ENCODE data around the gene TMA7B.
A peak's percentile ranks its signal among the peaks of the same experiment; 100 is the strongest.

The TMA7B gene

DNA sequence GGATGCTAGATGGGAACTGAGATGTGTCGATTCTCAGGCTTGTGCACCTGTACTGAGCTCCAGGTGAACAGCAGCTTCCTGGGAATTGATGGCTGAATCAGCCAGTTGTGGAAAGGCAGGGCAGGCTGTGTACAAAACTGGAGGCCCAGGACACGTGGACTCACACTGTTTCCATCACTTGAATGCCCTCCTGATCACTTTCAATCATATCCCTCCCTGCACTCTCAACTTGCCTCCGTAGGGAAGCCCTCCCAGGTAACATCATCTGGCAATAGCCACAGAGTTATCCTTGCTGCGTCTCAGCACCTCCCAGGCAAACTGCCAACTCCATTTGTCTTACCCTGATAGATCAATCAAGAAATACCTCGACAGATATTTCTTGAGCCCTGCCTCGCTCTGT is 44.6 kb downstream of the TMA7B start:
- DNase-seq: no peak

GRCh38 chr22:40006641-40007040 is 46.4 kb downstream of the TMA7B start:
- no peak for DNase-seq

- no peak for DNase-seq
Observed at GRCh38 chr22:40007853-40008710, 47.9 kb downstream of the TMA7B start.

GRCh38 chr22:40008726-40009291 is 48.6 kb downstream of the TMA7B start:
- no peak for DNase-seq

DNA sequence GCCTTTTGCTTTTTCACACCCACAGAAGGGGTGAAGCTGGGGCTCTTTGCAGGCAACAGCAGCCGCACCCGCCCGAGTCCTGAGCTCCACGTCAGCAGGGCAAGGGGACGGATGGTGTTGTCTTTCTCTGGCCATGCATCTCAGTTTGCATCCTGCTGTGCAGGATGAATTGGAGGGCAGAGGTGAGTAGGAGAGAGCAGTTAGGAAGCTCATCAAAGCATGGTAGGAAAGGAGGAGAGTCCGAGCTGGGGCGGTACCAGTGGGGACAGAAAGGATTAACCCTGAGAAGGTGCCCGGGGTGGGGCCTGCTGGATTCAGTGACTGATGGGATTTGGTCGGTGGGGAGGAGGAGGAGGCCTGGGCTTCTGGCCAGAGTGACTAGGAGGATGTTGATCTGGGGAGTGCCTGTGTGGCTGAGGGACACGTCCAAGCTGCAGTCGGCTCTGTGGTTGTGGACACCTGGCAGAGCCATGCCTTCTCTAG is 49.1 kb downstream of the TMA7B start:
- no peak for DNase-seq

DNA sequence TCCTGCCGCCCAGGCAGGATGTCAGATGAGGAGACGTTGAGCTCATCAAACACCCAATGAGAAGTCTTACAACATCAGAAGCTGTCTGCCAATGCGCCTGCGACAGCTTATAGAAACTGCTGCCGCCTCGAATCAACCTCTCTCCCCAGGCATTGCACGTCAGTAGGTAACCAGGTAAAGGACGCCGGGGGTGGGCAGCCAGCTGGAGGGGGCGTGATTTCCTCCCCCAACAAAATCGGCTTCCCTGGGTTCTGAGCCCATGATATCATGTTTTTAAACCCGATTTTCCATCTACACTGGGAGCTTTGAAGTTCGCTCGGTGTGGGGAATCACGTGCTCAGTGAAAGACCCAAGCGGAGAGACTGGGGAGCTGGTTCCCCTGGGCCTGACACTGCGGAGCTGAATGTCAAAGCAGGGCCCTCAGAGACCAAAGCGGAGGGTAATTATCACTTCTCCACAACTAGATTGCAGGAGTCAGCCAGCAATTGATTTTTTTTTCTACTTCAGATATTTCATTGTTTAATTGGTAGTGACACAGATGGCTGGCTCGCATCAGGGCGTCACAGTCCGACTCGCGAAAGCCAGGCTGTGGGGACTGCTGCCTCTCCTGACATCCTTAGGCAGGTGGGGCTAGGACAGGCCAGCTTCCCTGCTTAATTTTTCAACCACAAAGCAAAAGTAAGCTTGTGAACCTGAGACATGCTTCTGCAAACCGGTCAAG is 49.9 kb downstream of the TMA7B start:
- peak; percentile 33 to 37 for DNase-seq

DNA sequence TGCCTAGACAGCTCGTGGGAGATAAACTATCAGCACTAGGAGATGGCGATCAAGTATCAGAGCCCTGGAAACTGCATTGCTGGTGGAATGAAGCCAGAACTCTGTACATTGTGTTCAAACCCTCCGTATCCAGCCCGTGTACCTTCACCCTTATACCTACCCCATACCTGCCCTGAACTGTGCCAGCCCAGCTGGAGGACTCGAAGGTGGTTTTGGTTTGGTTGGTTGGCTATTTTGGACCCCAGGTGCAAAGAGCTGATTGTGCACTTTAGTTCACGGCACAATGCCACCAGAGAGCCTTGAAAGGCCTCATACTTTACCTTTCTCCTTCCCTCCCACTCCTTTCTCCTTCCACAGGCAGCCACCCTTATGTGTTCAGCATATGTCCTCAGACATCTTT is 50.5 kb downstream of the TMA7B start:
- DNase-seq: no peak
